Neural cell (in vitro differentiated cells): Measurements from ENCODE around the gene ATN1.

Source experiments
- CTCF ChIP-seq: fragments of 450-650 bp; IDR thresholded peaks from 2 replicates; pipeline ENCODE4 v1.5.1; 2014; ENCODE audit warnings: antibody characterized with exemption, mild to moderate bottlenecking, moderate library complexity; ENCODE audit not compliant: poor library complexity, severe bottlenecking
- EZH2 ChIP-seq: fragments of 200-600, 300-800 bp; shearing (Covaris generic), sonication (generic); IDR thresholded peaks from 2 replicates; pipeline ENCODE4 v1.6.1; 2014; ENCODE audit warnings: antibody characterized with exemption, low read length, borderline replicate concordance, mild to moderate bottlenecking; ENCODE audit not compliant: insufficient read depth, poor library complexity, severe bottlenecking
- POLR2AphosphoS5 ChIP-seq: IDR thresholded peaks from 2 replicates; pipeline ENCODE4 v1.6.1; 2012
- REST ChIP-seq: IDR thresholded peaks from 2 replicates; pipeline ENCODE4 v1.6.1; 2012; ENCODE audit warnings: borderline replicate concordance

- TF ChIP-seq CTCF (no peak), REST (no peak), POLR2AphosphoS5 (no peak), EZH2 (no peak)
Observed at GRCh38 chr12:6952863-6953441, 25.2 kb downstream of the ATN1 start.
